PFSK-1 (cell line): ENCODE results near the gene DNAJC18.

Experiments
- FOXP2 ChIP-seq: optimal IDR thresholded peaks from 2 replicates; pipeline ENCODE3; 2011; ENCODE audit warnings: borderline replicate concordance, control low read depth, inconsistent platforms; ENCODE audit not compliant: insufficient read depth; ENCODE audit errors: extremely low read length, extremely low read depth
- TAF1 ChIP-seq: IDR thresholded peaks from 2 replicates; pipeline ENCODE4 v1.6.1; 2012; ENCODE audit warnings: low read length, control low read depth, borderline replicate concordance; ENCODE audit not compliant: insufficient read depth

GRCh38 chr5:139378941-139379361, 60.4 kb downstream of the DNAJC18 start:
- no peak for TF ChIP-seq TAF1
- no peak for TF ChIP-seq FOXP2
